GM12891 (cell line): ENCODE data around the gene SETD5.

Experiments
- POLR2A ChIP-seq: IDR thresholded peaks from 2 replicates; pipeline ENCODE4 v1.6.1; 2011; ENCODE audit warnings: low read depth, low read length, control low read depth
- POLR2AphosphoS5 ChIP-seq: IDR thresholded peaks from 2 replicates; pipeline ENCODE4 v1.6.1; 2011; ENCODE audit warnings: low read depth, low read length, control low read depth
- SPI1 ChIP-seq: IDR thresholded peaks from 2 replicates; pipeline ENCODE4 v1.6.1; 2011; ENCODE audit warnings: low read depth, low read length, control low read depth
- TAF1 ChIP-seq: IDR thresholded peaks from 2 replicates; pipeline ENCODE4 v1.6.1; 2011; ENCODE audit warnings: low read depth, low read length, control low read depth

DNA sequence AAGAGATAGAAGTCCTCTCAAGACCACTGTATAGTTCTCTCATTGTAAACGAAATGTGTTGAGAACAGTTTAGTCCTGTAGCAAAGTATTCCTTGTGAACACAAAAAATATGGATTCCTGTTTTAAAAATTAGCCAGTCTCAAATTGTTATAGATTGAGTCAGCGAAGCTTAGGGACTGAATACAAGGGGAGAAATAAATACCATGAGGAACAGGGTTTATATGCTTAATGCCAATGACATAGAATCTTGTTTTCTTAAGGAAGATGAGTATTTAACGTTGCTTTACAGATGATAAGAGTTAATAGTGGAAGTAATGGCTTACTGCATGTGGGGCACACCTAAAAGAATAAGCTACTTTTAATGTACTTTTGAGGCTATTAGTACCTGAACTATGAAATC is 37.9 kb downstream of the SETD5 start:
- TF ChIP-seq POLR2A (no peak), POLR2AphosphoS5 (no peak), SPI1 (no peak), TAF1 (no peak)
